ENCODE data around the gene SNX33.

DNA sequence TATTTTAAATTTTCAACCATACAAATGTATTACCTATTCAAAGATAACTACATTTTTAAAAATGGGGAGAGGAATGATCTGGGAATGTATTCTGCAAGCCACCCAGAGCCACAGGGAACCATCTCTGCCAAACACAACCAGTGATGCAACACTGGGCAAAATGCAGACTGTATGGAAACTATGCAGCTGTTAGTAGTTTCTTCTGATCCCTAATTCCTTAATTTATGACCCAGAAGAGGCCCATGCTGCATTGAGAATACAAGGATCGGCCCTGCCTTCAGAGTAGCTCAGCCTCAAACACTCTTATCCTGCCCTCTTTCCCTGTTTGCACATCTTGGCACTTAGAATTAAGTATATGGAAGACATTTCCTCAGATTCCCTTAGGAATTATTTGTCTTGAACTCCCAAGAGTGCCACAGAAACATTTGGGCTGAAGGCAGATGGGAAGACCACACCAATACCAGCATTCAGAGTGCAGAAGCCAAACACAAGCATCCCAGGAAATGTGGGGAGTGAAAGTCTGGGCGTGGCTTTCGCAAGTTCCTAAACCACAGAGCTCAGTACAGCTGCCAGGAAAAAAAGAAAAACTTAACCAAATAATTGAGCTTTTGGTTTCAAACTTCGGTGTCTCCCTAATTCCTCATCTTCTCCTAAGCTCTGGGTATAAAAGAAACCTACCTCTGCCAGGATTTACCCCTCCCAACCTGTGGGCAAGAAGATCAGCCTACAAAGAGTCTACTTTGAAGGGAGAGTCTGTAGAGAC lies 27.5 kb upstream of the SNX33 start:
- TF ChIP-seq, protein P1, sequence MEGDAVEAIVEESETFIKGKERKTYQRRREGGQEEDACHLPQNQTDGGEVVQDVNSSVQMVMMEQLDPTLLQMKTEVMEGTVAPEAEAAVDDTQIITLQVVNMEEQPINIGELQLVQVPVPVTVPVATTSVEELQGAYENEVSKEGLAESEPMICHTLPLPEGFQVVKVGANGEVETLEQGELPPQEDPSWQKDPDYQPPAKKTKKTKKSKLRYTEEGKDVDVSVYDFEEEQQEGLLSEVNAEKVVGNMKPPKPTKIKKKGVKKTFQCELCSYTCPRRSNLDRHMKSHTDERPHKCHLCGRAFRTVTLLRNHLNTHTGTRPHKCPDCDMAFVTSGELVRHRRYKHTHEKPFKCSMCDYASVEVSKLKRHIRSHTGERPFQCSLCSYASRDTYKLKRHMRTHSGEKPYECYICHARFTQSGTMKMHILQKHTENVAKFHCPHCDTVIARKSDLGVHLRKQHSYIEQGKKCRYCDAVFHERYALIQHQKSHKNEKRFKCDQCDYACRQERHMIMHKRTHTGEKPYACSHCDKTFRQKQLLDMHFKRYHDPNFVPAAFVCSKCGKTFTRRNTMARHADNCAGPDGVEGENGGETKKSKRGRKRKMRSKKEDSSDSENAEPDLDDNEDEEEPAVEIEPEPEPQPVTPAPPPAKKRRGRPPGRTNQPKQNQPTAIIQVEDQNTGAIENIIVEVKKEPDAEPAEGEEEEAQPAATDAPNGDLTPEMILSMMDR (IDR thresholded peaks at IDR 0.05), result no peak
- no peak for TF ChIP-seq EZH2phosphoT487 (IDR thresholded peaks at IDR 0.05)
